ENCODE measurements around the gene FAAP20.

DNA sequence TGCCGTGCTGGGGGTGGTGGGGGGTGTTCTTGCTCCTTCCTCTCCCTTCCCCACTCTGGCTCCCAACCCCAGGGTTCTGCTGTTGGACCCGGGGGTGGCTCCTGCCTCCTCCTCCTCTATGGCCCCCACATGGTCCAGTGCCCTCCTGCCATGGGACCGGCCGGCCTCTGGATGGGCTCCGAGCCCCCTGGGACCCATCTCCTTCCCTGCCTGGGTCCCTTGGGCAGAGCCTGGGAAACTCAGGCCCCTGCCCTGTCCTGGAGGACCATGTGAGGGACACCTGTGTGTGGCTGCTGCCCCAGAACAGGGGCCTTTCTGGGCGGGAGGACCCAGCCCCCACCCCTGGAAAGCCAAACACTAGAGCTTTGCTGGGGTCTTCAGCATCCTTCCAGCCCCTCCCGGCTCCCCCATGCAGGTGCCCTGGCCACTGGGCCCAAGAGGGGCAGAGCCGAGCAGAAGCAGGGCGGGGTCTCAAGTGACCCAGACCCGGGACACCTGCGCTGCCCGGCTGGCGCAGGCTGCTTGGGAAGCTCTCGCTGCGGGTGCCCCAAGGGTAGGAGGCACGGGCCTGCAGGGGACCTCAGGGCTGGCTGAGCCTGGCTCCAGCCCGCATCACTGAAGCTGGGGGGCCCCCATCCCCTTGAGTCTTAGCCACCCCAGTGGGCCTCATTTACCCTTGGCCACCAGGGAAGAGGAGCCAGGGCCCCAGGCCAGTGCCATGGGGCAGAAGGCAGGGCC is 2.5 kb upstream of the FAAP20 start:
- TF ChIP-seq, protein P1, sequence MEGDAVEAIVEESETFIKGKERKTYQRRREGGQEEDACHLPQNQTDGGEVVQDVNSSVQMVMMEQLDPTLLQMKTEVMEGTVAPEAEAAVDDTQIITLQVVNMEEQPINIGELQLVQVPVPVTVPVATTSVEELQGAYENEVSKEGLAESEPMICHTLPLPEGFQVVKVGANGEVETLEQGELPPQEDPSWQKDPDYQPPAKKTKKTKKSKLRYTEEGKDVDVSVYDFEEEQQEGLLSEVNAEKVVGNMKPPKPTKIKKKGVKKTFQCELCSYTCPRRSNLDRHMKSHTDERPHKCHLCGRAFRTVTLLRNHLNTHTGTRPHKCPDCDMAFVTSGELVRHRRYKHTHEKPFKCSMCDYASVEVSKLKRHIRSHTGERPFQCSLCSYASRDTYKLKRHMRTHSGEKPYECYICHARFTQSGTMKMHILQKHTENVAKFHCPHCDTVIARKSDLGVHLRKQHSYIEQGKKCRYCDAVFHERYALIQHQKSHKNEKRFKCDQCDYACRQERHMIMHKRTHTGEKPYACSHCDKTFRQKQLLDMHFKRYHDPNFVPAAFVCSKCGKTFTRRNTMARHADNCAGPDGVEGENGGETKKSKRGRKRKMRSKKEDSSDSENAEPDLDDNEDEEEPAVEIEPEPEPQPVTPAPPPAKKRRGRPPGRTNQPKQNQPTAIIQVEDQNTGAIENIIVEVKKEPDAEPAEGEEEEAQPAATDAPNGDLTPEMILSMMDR (IDR thresholded peaks at IDR 0.05; ENCODE audit: poor library complexity), result no peak
- TF ChIP-seq EZH2 (IDR thresholded peaks at IDR 0.05; ENCODE audit: borderline replicate concordance) (no peak), EZH2phosphoT487 (IDR thresholded peaks at IDR 0.05; ENCODE audit: low read depth, severe bottlenecking, unreplicated experiment) (no peak)

Measured in hepatocyte (in vitro differentiated cells).